K562 (cell line): ENCODE measurements around the gene SIRT4. TPM values are rescaled to one million over a fixed set of nuclear protein-coding genes. Genes with fewer than 3 reads are reported as not detected.

Experiments used
- BRCA1 ChIP-seq, 2 experiments: fragments of 450-650 bp in 1 of 2; sonication (generic) in 1 of 2; formaldehyde crosslinking in 1 of 2; IDR thresholded peaks; 2 replicates each; pipeline versions ENCODE4 v1.5.0 to v1.6.1; 2017 to 2020; ENCODE audit warnings: mild to moderate bottlenecking in 1 of 2, missing genetic modification reagents in 1 of 2
- CBFA2T3 ChIP-seq: fragments of 450-650 bp; IDR thresholded peaks from 2 replicates; pipeline ENCODE4 v1.6.1; 2017
- CBX1 ChIP-seq: sonication (generic); IDR thresholded peaks from 2 replicates; pipeline ENCODE4 v1.6.1; 2016; ENCODE audit warnings: antibody characterized with exemption, low read depth, mild to moderate bottlenecking
- CHCHD3 ChIP-seq: fragments of 250-450 bp; sonication (Bioruptor Pico); IDR thresholded peaks from 2 replicates; pipeline ENCODE4 v2.1.2; 2022; ENCODE audit warnings: mild to moderate bottlenecking
- JUND ChIP-seq, 2 experiments: IDR thresholded peaks; 2 replicates in 1 of 2; 3 replicates in 1 of 2; pipeline ENCODE4 v1.6.1; 2011; ENCODE audit warnings: borderline replicate concordance in 2 of 2, low read depth in 2 of 2, low read length in 2 of 2, improper control_type of control experiment in 1 of 2, missing biosample characterization in 1 of 2, missing genetic modification characterization in 1 of 2, missing genetic modification reagents in 1 of 2
- MTA2 ChIP-seq: fragments of 450-650 bp; IDR thresholded peaks from 2 replicates; pipeline ENCODE4 v1.6.1; 2016; ENCODE audit warnings: low read depth
- NCOA2 ChIP-seq, 2 experiments: fragments of 450-650 bp; IDR thresholded peaks; 2 replicates each; pipeline ENCODE4 v1.6.1; 2018; ENCODE audit warnings: mild to moderate bottlenecking in 2 of 2, moderate library complexity in 1 of 2; ENCODE audit not compliant: partially characterized antibody in 2 of 2
- NCOR1 ChIP-seq: fragments of 450-650 bp; IDR thresholded peaks from 2 replicates; pipeline ENCODE4 v1.6.1; 2016; ENCODE audit warnings: mild to moderate bottlenecking, moderate library complexity
- PTRF ChIP-seq: fragments of 450-650 bp; IDR thresholded peaks from 2 replicates; pipeline ENCODE4 v1.6.1; 2016; ENCODE audit warnings: mild to moderate bottlenecking, missing genetic modification characterization, missing compliant biosample characterization
- RERE ChIP-seq: sonication (generic); formaldehyde crosslinking; IDR thresholded peaks from 2 replicates; pipeline ENCODE4 v1.8.0; 2023; ENCODE audit warnings: missing genetic modification reagents, mild to moderate bottlenecking, borderline replicate concordance
- SMC3 ChIP-seq: conservative IDR thresholded peaks from 2 replicates; pipeline ENCODE4 v1.6.1; 2011; ENCODE audit warnings: low read depth, low read length, improper control_type of control experiment; ENCODE audit not compliant: insufficient read depth
- SREBF2 ChIP-seq: sonication (generic); formaldehyde crosslinking; IDR thresholded peaks from 2 replicates; pipeline ENCODE4 v1.4.0; 2020; ENCODE audit warnings: mild to moderate bottlenecking, missing genetic modification reagents
- SRSF3 ChIP-seq: fragments of 200-400 bp; formaldehyde crosslinking; IDR thresholded peaks from 2 replicates; pipeline ENCODE4 v1.6.1; 2016; ENCODE audit warnings: mild to moderate bottlenecking, low read length, moderate library complexity; ENCODE audit not compliant: insufficient read depth
- TEAD2 ChIP-seq: fragments of 450-650 bp; IDR thresholded peaks from 2 replicates; pipeline ENCODE4 v1.6.1; 2016; ENCODE audit warnings: missing genetic modification characterization, control low read depth, missing compliant biosample characterization
- TOE1 ChIP-seq, 2 experiments: fragments of 450-650 bp in 1 of 2; sonication (generic) in 1 of 2; formaldehyde crosslinking in 1 of 2; IDR thresholded peaks; 2 replicates each; pipeline versions ENCODE4 v1.7.1 to v1.8.0; 2016 to 2022; ENCODE audit warnings: borderline replicate concordance in 2 of 2, mild to moderate bottlenecking in 2 of 2, antibody characterized with exemption in 1 of 2, inconsistent platforms in 1 of 2, low read depth in 1 of 2, missing genetic modification reagents in 1 of 2, moderate library complexity in 1 of 2
- ZNF175 ChIP-seq: fragments of 200-800 bp; sonication (Bioruptor generic); IDR thresholded peaks from 2 replicates; pipeline ENCODE4 v1.6.1; 2016; ENCODE audit warnings: low read depth, mild to moderate bottlenecking, missing genetic modification characterization, missing compliant biosample characterization
- ZNF263 ChIP-seq: sonication (generic); formaldehyde crosslinking; IDR thresholded peaks from 2 replicates; pipeline ENCODE4 v1.8.0; 2022; ENCODE audit warnings: mild to moderate bottlenecking, missing genetic modification reagents, borderline replicate concordance
- ZNF280B ChIP-seq: fragments of 250-450 bp; sonication (Bioruptor Pico); IDR thresholded peaks from 2 replicates; pipeline ENCODE4 v1.5.1; 2021; ENCODE audit warnings: mild to moderate bottlenecking
- ZNF3 ChIP-seq: fragments of 250-450 bp; sonication (Bioruptor Pico); IDR thresholded peaks from 2 replicates; pipeline ENCODE4 v1.5.0; 2021; ENCODE audit warnings: mild to moderate bottlenecking, moderate library complexity
- ZNF584 ChIP-seq: fragments of 200-800 bp; sonication (Bioruptor generic); IDR thresholded peaks from 2 replicates; pipeline ENCODE4 v1.6.1; 2016; ENCODE audit warnings: low read depth, mild to moderate bottlenecking, missing genetic modification characterization, missing compliant biosample characterization
- polyA plus RNA-seq, 8 experiments: library from polyadenylated mRNA; depleted of rRNA in 4 of 8; stranded (reverse) in 5 of 8; unstranded in 3 of 8; fragments of >200 nt; fragmentation: Nextera tagmentation in 2 of 8; fragmentation: Illumina TruSeq in 1 of 8; extraction: Ambion mirVana in 2 of 8; extraction: Trizol in 1 of 8; gene quantifications; 2 replicates each; pipeline versions ENCODE4 v1.2.1 to v1.2.3, GENCODE V29; 2011 to 2014; ENCODE audit warnings: inconsistent platforms in 1 of 8, missing spikeins in 1 of 8
- total RNA-seq, 7 experiments: library from RNA; depleted of rRNA in 6 of 7; stranded (reverse); fragments of >200 nt in 6 of 7; fragmentation: Illumina TruSeq in 2 of 7; extraction: Trizol in 2 of 7; gene quantifications; 2 replicates each; pipeline versions ENCODE4 v1.2.1 to v1.2.3, GENCODE V29; 2011 to 2021; ENCODE audit warnings: low replicate concordance in 1 of 7

The SIRT4 gene
- total and polyA plus RNA-seq, 9 of the 15 experiments (the other 6 are each of a cell fraction or from before 2014, with no cell fraction given): 0.86 to 5.2 (median 2.4) TPM

GRCh38 chr12:120292661-120293531 lies 9.2 kb upstream of the SIRT4 start, which contains the start of gene RNU4-1 (continued):
- TF ChIP-seq NCOA2 (IDR thresholded peaks at IDR 0.05; ENCODE audit: partially characterized antibody in 2 of 2) (no peak), CBX1 (peak; percentile 100), CBFA2T3 (peak; percentile 50), RERE (CRISPR knock-in tag) (no peak), ZNF280B (CRISPR knock-in tag) (no peak), ZNF584 (CRISPR knock-in tag) (peak; percentile 68; the same call in 1 of the 2 replicates), TEAD2 (tag) (no peak), PTRF (no peak), SMC3 (no peak), NCOR1 (peak; percentile 94), JUND (IDR thresholded peaks at IDR 0.05; ENCODE audit: borderline replicate concordance, low read depth, low read length) (peak; percentile 69), JUND (tag; IDR thresholded peaks at IDR 0.05; ENCODE audit: borderline replicate concordance, low read depth, low read length) (peak; percentile 65; the same call in 1 of the 3 replicates), BRCA1 (IDR thresholded peaks at IDR 0.05) (no peak), BRCA1 (CRISPR knock-in tag; IDR thresholded peaks at IDR 0.05) (no peak), ZNF263 (no peak; the same call in 1 of the 2 replicates), SRSF3 (no peak), ZNF3 (CRISPR knock-in tag) (no peak), SREBF2 (CRISPR knock-in tag) (no peak), ZNF175 (peak; percentile 77; the same call in 1 of the 2 replicates), MTA2 (no peak; the same call in 1 of the 2 replicates), TOE1 (IDR thresholded peaks at IDR 0.05; ENCODE audit: borderline replicate concordance) (peak; percentile 54), TOE1 (CRISPR knock-in tag; IDR thresholded peaks at IDR 0.05; ENCODE audit: borderline replicate concordance, low read depth) (no peak), CHCHD3 (CRISPR knock-in tag) (no peak)
